Uterus (tissue), 2 donors: ENCODE measurements around the gene RFX4.

Experiments
- CTCF ChIP-seq, 4 experiments: fragments of 200-600 bp in 2 of 4; fragments of 450-650 bp in 2 of 4; sonication (generic) in 2 of 4; IDR thresholded peaks; one replicate each; pipeline ENCODE4 v1.5.1; 2016 to 2019; ENCODE audit warnings: antibody characterized with exemption in 4 of 4, mild to moderate bottlenecking in 2 of 4, moderate library complexity in 1 of 4
- POLR2A ChIP-seq, 2 donors: fragments of 450-650 bp; IDR thresholded peaks; one replicate each; pipeline ENCODE4 v1.6.1; 2016; ENCODE audit warnings: antibody characterized with exemption in 2 of 2, mild to moderate bottlenecking in 1 of 2, moderate library complexity in 1 of 2

DNA sequence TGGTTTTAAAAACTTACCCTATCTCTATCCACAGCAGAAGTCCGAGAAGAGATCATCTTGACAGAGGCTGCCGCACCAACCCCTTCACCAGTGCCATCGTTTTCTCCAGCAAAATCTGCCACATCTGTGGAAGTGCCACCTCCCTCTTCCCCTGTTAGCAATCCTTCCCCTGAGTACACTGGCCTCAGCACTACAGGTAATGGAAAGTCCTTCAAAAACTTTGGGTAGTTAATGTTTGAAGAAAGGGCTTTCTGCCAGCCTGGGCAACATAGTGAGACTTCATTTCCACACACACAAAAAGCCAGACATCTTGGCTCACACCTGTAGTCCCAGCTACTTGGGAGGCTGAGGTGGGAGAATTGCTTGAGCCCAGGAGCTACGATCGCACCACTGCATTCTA lies 150.1 kb downstream of the RFX4 start:
- TF ChIP-seq CTCF (IDR thresholded peaks at IDR 0.05) = no peak
- TF ChIP-seq POLR2A (IDR thresholded peaks at IDR 0.05) = no peak
